Stimulated activated CD8-positive, alpha-beta memory T cell treated with anti-CD3 and anti-CD28 coated beads, Interleukin-7, amount 100 ng/mL, for 24 hours (primary cell): Measurements from ENCODE around the gene PDGFRB.

Experiments
- DNase-seq: peaks from one replicate; pipeline ENCODE4 v3.0.0-alpha.2; 2020; ENCODE audit warnings: low read depth

The PDGFRB gene

GRCh38 chr5:150065886-150066285, 89.8 kb downstream of the PDGFRB start:
- no peak for DNase-seq

GRCh38 chr5:150065346-150065745, 90.3 kb downstream of the PDGFRB start:
- no peak for DNase-seq

- no peak for DNase-seq
These were observed 90.9 kb downstream of the PDGFRB start for GRCh38 chr5:150064681-150065220.
